SK-N-MC (cell line): ENCODE data around the gene SVOP.

ENCODE experiments used
- EZH2 ChIP-seq: fragments of 200-600 bp; sonication (generic); IDR thresholded peaks from one replicate; pipeline ENCODE4 v1.6.1; 2017; ENCODE audit warnings: antibody characterized with exemption
- FOXP2 ChIP-seq: optimal IDR thresholded peaks from 2 replicates; pipeline ENCODE3; 2011; ENCODE audit warnings: mild to moderate bottlenecking, moderate library complexity; ENCODE audit not compliant: insufficient read depth; ENCODE audit errors: extremely low read length, control extremely low read depth
- POLR2AphosphoS5 ChIP-seq: IDR thresholded peaks from 2 replicates; pipeline ENCODE4 v1.6.1; 2012; ENCODE audit warnings: mild to moderate bottlenecking, low read depth, low read length, borderline replicate concordance

GRCh38 chr12:109064143-109064542 lies 43.3 kb upstream of the SVOP start:
- TF ChIP-seq EZH2 (no peak), POLR2AphosphoS5 (no peak), FOXP2 (no peak)
